ENCODE data around the gene ASF1B.
A peak's percentile ranks its signal among the peaks of the same experiment; 100 is the strongest.

Gene ASF1B

GRCh38 chr19:14150770-14151661 lies 14.6 kb upstream of the ASF1B start:
- no peaks in the 10 kb centered on the region for H4K20me1 ChIP-seq (ENCODE audit: insufficient read depth, low read length)
- H3K4me1 ChIP-seq (ENCODE audit: low read length), result peaks cover 12% of the 10 kb centered on the region
- no peaks in the 10 kb centered on the region for H3K9me2 ChIP-seq (replicated peaks; ENCODE audit: insufficient read depth, low read length)

DNA sequence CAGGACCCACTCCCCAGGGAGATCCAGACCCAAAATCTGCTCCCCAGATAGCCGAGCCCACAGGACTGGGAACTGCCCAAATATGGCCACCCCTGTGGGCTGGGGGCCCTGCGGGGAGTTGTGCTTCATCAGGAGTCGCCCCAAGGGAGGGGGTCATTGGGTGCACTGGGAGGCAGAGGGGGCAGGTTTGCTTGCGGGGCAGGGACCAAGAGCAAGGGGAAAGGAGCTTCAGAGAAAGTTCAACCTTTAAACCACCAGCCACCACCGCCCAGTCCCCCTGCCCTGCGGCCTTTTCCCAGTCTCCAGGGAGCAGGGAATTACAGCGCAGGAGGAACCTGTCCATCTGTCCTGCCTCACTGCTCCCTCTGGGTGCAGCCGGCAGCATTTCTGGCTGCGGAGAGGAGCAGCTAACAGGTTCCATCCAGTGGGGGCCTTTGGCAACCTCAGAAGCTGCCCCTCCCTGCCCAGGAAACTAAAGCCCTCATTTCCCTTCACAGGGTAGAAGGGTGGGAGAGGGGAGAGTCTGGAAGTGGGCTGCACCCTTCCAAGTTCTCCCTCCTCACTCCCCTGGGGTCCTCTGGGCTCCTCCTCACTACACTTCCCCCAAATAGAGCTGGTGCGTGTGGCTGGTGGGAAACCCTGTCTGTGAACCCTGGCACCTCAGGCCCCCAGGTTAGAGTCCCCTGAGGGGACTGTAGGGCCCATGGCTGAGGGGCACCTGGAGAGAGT lies 13.8 kb upstream of the ASF1B start:
- H3K79me2 ChIP-seq (ENCODE audit: low read length), result no peaks in the 10 kb centered on the region
- no peaks in the 10 kb centered on the region for H3K27me3 ChIP-seq (replicated peaks; ENCODE audit: insufficient read depth, low read length)
- peak overlapping the region; percentile 38; the same call in 1 of the 2 replicates for H3K4me2 ChIP-seq (ENCODE audit: low read depth, low read length)
- peaks cover 12% of the 10 kb centered on the region for H3K4me1 ChIP-seq (ENCODE audit: low read length)
- DNase-seq, result no peak
- peak overlapping the region; percentile 13; the same call in 1 of the 2 replicates for H3K9ac ChIP-seq (ENCODE audit: low read length)
- no peaks in the 10 kb centered on the region for H3K9me3 ChIP-seq (replicated peaks; ENCODE audit: insufficient read depth, low read length)
- H4K20me1 ChIP-seq (ENCODE audit: insufficient read depth, low read length), result no peaks in the 10 kb centered on the region
- H3K27ac ChIP-seq (ENCODE audit: low read length), result peak overlapping the region; percentile 10; the same call in 1 of the 2 replicates
- no peaks in the 10 kb centered on the region for H3K9me2 ChIP-seq (replicated peaks; ENCODE audit: insufficient read depth, low read length)
- H3K4me3 ChIP-seq (ENCODE audit: low read length), result no peak overlapping the region
- H3F3A ChIP-seq (ENCODE audit: insufficient read depth, low read length), result 0 out of 2 replicates have a peak, but pooled peaks cover 3% of the 10 kb centered on the region
- TF ChIP-seq, protein P1, sequence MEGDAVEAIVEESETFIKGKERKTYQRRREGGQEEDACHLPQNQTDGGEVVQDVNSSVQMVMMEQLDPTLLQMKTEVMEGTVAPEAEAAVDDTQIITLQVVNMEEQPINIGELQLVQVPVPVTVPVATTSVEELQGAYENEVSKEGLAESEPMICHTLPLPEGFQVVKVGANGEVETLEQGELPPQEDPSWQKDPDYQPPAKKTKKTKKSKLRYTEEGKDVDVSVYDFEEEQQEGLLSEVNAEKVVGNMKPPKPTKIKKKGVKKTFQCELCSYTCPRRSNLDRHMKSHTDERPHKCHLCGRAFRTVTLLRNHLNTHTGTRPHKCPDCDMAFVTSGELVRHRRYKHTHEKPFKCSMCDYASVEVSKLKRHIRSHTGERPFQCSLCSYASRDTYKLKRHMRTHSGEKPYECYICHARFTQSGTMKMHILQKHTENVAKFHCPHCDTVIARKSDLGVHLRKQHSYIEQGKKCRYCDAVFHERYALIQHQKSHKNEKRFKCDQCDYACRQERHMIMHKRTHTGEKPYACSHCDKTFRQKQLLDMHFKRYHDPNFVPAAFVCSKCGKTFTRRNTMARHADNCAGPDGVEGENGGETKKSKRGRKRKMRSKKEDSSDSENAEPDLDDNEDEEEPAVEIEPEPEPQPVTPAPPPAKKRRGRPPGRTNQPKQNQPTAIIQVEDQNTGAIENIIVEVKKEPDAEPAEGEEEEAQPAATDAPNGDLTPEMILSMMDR (IDR thresholded peaks at IDR 0.05; ENCODE audit: low read length), result no peak
- TF ChIP-seq EZH2phosphoT487 (IDR thresholded peaks at IDR 0.05; ENCODE audit: low read length), result no peak
- no peak for TF ChIP-seq EZH2 (optimal IDR thresholded peaks at IDR 0.05; ENCODE audit: low read depth, low read length)
- H3K36me3 ChIP-seq (replicated peaks; ENCODE audit: insufficient read depth, low read length), result no peaks in the 10 kb centered on the region
- peak overlapping the region; percentile 71 for H2AFZ ChIP-seq (ENCODE audit: low read length)

More at GRCh38 chr19:14150770-14151661, 14.6 kb upstream of the ASF1B start:
- Histone ChIP-seq H3F3A (ENCODE audit: insufficient read depth, low read length) (0 out of 2 replicates have a peak, but pooled peaks cover 3% of the 10 kb centered on the region), H3K9ac (ENCODE audit: low read length) (no peak overlapping the region), H3K79me2 (ENCODE audit: low read length) (no peaks in the 10 kb centered on the region), H3K4me3 (ENCODE audit: low read length) (no peak overlapping the region), H3K9me3 (replicated peaks; ENCODE audit: insufficient read depth, low read length) (no peaks in the 10 kb centered on the region), H3K4me2 (ENCODE audit: low read depth, low read length) (no peak overlapping the region), H3K27me3 (replicated peaks; ENCODE audit: insufficient read depth, low read length) (no peaks in the 10 kb centered on the region), H3K27ac (ENCODE audit: low read length) (no peak overlapping the region), H2AFZ (ENCODE audit: low read length) (no peak overlapping the region), H3K36me3 (replicated peaks; ENCODE audit: insufficient read depth, low read length) (no peaks in the 10 kb centered on the region)
- TF ChIP-seq EZH2phosphoT487 (IDR thresholded peaks at IDR 0.05; ENCODE audit: low read length), result no peak
- TF ChIP-seq, protein P1 (IDR thresholded peaks at IDR 0.05; ENCODE audit: low read length), result no peak
- no peak for TF ChIP-seq EZH2 (optimal IDR thresholded peaks at IDR 0.05; ENCODE audit: low read depth, low read length)
- DNase-seq, result no peak

GRCh38 chr19:14149509-14149994 lies 13.2 kb upstream of the ASF1B start:
- 0 out of 2 replicates have a peak, but pooled peaks cover 3% of the 10 kb centered on the region for H3F3A ChIP-seq (ENCODE audit: insufficient read depth, low read length)
- peak overlapping the region; percentile 38 for H3K4me2 ChIP-seq (ENCODE audit: low read depth, low read length)
- H3K9me3 ChIP-seq (replicated peaks; ENCODE audit: insufficient read depth, low read length), result no peaks in the 10 kb centered on the region
- H3K79me2 ChIP-seq (ENCODE audit: low read length), result no peaks in the 10 kb centered on the region
- H3K4me3 ChIP-seq (ENCODE audit: low read length), result peak overlapping the region; percentile 40
- no peaks in the 10 kb centered on the region for H4K20me1 ChIP-seq (ENCODE audit: insufficient read depth, low read length)
- DNase-seq, result peak; percentile 60
- peak overlapping the region; percentile 71 for H2AFZ ChIP-seq (ENCODE audit: low read length)
- H3K36me3 ChIP-seq (replicated peaks; ENCODE audit: insufficient read depth, low read length), result no peaks in the 10 kb centered on the region
- H3K9ac ChIP-seq (ENCODE audit: low read length), result peak overlapping the region; percentile 13; the same call in 1 of the 2 replicates
- TF ChIP-seq, protein P1 (IDR thresholded peaks at IDR 0.05; ENCODE audit: low read length), result no peak
- TF ChIP-seq EZH2phosphoT487 (IDR thresholded peaks at IDR 0.05; ENCODE audit: low read length), result no peak
- TF ChIP-seq EZH2 (optimal IDR thresholded peaks at IDR 0.05; ENCODE audit: low read depth, low read length), result no peak
- H3K4me1 ChIP-seq (ENCODE audit: low read length), result peaks cover 12% of the 10 kb centered on the region
- H3K27ac ChIP-seq (ENCODE audit: low read length), result peak overlapping the region; percentile 10; the same call in 1 of the 2 replicates
- H3K9me2 ChIP-seq (replicated peaks; ENCODE audit: insufficient read depth, low read length), result no peaks in the 10 kb centered on the region
- no peaks in the 10 kb centered on the region for H3K27me3 ChIP-seq (replicated peaks; ENCODE audit: insufficient read depth, low read length)

Data from MM.1S (cell line).